ENCODE results near the gene BAIAP2L2.

The BAIAP2L2 gene

DNA sequence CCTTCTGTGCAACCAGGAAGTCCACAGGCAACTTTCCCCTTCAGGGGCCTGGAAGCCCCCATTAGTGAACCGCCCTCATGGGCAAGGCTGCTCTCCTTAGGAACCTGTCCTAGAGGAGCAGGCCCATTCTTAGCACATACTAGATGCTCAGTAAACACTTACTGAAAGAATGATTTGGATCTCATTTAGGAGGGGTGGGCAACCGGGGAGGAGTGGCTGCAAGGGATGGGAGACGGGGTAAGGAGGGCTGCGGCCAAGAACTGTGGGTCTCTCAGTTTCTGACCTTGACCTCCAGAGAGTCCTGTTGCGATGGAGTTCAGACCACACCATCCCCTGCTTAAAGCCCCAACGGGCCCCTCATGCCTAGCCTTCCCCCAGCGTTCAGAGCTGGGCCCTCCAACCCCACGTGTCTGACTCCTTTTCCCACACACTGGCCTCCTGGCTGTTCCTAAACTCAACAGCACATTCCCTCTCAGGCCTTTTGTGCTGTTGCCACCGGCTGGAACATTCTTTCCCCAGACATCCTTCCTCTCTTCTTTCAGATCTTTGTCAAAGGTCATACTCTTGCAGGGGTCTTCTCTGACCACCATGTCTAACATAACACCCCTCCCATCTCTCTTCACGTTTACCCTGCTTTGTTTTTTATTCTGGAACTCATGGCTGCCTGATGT lies 74.0 kb downstream of the BAIAP2L2 start:
- no peak for FAIRE-seq

DNA sequence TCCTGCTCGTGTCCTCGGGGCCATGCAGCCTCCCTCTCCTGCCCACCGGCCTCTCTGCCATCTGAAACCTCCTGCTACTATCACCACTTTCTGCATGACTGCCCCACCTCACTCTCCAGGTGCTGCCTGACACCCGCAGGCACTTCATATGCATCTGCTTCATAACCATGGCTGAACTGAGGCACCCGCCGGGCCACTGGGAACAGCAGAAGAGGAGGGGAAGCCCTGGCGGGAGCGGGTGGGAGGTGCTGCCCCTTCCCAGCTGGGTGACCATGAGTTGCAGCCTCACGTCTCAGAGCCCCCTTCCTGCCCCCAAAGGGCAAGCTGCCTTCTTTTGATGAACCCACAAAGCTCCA lies 75.0 kb downstream of the BAIAP2L2 start:
- FAIRE-seq = no peak
